Measurements from ENCODE around the gene ALDH3B2.
"Not testable (repeated sequence)": the region's sequence is repeated elsewhere in the genome, so short reads cannot be mapped to it uniquely, and the experiment has no call there.

Gene ALDH3B2

GRCh38 chr11:67662142-67662834 lies 12.1 kb downstream of the ALDH3B2 start:
- DNase-seq (ENCODE audit: low spot score), result no peak

- not testable (repeated sequence) for DNase-seq (ENCODE audit: low spot score)
Observed at GRCh38 chr11:67660752-67661151, 13.7 kb downstream of the ALDH3B2 start.

- DNase-seq (ENCODE audit: low spot score), result not testable (repeated sequence)
Observed at GRCh38 chr11:67659651-67660165, 14.7 kb downstream of the ALDH3B2 start.

DNA sequence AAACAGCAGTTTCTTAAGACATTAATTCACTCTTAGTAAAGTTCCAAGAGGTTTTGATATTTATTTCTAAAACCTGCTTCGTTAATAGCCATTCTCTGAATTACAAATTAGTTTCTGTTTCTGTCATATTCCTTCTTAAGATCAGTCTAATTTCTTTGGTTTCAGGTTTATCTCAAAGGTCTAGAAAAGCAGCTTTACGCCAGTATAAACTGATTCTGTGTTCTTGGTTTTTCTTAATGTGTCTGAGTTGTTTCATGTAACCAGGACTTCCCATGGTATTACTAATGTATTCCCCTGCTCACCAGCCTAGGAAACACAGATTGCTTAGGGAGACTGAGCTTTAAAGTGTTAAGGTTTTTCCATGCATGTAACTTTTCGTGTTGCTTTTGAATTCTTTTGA lies 17.1 kb downstream of the ALDH3B2 start:
- no peak for DNase-seq (ENCODE audit: low spot score)

DNA sequence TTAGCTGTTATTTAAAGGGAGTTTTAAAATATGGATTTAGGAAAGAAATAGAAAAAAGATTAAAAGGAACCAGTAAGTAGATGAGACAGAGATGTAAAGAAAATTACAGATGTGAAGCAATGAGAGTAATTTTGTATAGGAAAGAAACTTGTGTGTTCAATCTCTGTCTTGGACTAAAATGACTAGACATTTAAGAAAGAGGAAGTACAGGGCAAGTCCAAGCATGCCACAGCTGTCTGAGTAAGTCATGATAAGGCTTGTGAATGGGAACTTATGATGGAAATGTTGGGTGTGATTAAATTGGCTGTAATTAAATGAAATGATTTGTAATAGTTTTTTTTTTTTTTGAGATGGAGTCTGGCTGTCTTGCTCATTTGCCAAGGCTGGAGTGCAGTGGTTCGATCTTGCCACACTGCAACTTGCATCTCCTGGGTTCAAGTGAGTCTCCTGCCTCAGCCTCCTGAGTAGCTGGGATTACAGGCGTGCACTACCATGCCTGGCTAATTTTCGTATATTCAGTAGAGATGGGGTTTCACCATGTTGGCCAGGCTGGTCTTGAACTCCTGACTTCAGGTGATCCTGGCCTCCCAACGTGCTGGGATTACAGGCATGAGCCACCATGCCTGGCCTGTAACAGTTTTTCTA lies 18.0 kb downstream of the ALDH3B2 start:
- DNase-seq (ENCODE audit: low spot score), result no peak

DNA sequence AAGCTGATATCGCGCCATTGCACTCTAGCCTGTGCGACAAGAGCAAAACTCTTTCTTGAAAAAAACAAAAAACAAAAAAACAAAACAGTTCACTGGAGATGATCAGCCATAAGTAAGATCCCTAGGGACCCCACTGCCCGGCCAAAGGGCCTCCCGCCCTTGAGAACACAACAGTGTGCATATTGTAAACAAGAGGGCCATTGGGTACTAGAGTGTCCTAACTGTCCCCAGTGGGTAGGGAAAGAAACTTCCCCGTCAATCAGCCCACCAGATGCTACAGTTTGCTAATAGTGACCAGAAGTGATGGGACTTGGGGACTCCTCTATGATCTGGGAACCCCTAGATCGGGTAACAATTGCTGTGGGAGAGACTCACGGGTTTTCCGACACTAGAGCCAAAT lies 20.2 kb downstream of the ALDH3B2 start:
- DNase-seq (ENCODE audit: low spot score), result no peak

- DNase-seq (ENCODE audit: low spot score), result no peak
Observed at GRCh38 chr11:67652965-67653845, 21.2 kb downstream of the ALDH3B2 start.

- DNase-seq (ENCODE audit: low spot score), result no peak
Observed at GRCh38 chr11:67651976-67652781, 22.2 kb downstream of the ALDH3B2 start.

DNA sequence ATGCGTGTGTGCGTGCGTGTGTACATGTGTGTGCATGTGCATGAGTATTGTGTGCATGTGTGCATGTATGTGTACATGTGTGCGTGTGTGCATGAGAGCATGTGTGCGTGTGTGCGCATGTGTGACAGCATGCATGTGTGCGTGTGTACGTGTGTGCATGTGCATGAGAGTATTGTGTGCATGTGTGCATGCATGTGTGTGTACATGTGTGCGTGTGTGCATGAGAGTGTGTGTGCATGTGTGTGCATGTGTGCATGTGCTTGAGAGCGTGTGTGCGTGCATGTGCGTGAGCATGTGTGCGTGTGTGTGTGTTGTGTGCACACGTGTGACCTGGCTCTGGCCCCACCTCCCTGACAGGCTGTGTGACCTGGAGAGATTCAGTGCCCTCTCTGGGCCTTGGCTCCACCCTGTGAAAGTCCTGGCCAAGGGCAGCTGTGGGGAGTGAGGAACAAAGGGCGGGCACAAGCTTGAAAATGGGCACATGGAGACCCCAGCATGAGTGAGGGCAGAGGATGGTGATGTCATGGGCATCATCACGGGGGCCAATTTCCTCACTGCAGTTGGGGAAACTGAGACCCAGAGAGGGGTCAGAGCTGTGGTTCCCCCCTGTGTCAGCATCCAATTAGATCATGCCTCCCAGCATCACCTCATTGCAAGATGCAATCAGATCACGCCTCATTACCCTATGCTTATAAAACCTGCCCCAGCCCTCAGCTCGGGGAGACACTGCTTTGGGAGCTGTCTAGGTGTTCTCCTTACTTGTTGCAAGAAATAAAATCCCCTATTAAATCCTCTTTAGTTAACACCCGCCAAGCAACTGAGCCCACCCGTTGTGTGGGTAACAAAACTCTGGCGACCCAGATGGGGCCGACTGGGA lies 24.6 kb downstream of the ALDH3B2 start:
- no peak for DNase-seq (ENCODE audit: low spot score)

- DNase-seq (ENCODE audit: low spot score), result no peak
Observed at GRCh38 chr11:67648796-67649613, 25.4 kb downstream of the ALDH3B2 start.

DNA sequence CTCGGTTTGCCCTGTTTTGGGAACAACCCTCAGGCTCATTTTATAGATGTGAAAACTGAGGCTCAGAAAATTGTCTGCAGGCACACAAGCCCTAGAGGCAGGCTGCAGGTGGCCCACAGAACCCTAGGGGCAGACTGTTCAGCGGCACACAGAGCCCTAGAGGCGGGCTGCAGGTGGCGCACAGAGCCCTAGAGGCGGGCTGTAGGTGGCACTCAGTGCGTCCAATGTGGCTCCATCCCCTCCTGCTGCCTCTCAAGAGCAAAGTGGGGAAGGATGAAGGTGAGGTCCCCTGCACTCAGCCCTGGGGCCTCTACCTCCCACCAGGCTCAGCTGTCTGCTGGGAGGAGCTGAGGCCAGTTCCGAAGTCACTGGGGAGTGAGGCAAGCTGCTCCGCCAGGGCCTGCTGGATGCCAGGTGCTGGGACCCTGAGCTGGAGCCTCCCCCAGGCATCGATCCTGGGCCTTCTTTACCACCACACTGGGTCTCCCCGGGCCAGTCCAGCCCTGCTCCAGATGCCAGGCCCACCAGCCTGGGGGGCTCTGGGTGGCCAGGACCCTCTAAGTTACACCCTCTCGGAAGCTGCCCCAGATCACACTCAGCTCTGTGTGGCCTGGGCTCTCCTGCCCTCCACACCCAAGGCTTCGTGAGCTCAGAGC lies 26.2 kb downstream of the ALDH3B2 start:
- DNase-seq (ENCODE audit: low spot score), result no peak

DNA sequence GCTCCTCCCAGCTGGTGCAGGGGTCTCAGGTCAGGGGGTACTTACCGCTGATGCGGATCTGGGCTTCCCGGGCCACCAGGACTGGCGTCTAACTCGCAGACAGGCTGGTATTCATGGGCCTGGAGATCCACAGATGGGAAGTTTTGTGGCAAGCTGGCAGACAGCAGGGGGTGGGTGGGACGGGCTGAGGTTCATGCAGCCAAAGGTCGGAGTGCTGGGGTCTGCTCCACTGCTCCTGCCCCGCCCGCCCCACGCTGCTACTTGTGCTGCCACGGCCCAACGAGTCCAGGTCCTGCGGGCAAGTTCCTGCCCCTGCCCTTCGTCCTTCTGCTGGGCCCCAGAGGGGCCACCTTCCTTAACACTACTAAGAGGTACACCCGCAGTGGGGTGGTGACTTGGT lies 27.0 kb downstream of the ALDH3B2 start:
- no peak for DNase-seq (ENCODE audit: low spot score)

DNA sequence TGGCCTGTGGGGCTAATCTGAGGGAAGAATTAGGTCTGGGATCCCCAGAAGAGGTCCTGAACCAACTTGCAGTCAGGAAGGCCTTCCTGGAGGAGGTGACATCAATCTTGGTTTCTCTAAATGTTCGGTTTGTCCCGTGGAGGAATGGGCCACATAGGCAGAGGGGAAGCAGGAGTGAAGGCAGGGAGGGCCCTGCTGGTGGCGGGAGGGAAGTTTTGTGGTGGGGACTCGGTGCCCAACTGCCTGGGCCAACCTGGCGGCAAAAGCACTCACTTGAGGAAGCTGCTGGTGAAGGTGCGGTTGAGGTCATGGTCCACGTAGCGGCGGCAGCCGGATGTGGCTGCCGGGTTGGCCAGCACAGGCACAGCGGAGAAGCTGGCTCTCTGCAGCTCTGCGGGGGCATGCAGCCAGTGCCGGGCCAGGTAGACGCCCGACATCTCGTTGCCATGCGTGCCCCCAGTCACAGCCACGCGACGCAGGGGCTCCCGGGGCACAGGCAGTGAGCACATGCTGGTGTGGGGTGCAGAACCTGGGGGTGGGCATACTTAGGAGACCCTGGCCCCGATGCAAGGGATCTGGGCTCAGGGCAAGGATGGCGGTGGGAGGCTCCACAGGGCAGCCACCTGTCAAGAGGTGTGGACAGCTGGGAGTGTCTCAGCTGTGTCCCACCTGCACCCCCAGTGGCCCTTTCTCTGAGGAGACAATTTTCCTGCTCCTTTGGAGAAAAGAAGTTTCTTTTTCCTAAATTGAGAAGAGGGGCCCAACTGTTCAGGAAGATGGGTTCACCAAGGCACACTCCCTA lies 27.7 kb downstream of the ALDH3B2 start:
- DNase-seq (ENCODE audit: low spot score), result no peak

DNA sequence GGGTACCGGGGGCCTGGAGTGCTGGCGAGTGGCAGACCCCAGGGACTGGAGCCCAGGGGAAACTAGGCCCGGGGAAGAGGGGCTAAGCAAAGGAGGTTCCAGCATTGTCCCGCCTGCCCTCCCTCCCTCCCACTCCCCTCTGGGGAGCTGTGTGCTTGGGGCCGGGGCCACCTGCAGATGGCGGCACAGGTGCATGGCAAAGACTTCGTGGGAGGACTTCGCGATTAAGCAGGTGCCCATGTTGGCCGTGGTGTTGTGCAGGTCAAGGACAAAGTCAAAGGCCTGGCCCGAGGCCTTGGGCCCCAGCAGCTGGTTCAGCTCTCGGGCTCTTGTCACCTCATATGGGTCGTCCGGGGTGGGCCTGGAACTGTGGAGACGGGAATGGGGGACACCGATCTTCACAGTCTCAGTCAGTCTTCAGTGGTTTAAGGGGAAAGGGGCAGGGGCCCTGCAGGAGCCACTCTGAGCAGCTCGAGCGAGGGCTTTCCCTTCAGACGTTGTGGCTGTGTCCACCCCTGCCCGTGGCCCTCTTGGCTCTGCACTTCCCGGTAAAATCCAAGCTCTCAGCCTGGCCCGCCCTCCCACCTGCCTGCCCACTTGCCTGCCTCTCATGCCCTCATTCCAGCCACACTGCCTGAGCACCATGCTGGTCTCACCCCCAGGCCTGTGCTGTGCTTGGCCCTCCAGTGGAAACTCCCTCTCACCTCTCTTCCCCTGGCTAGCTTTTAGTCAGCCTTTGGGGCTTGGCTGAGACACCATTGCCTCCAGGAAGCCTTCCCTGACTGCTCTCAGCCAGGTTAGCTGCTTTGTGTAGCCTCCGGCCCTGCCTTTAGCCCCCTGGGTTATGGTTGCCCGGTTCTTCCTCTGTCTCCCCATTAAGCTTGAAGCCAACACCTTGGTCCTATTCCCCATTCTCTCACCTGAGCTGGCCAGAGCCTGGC lies 28.6 kb downstream of the ALDH3B2 start:
- DNase-seq (ENCODE audit: low spot score), result no peak

GRCh38 chr11:67644472-67645418 lies 29.7 kb downstream of the ALDH3B2 start:
- DNase-seq (ENCODE audit: low spot score), result no peak

DNA sequence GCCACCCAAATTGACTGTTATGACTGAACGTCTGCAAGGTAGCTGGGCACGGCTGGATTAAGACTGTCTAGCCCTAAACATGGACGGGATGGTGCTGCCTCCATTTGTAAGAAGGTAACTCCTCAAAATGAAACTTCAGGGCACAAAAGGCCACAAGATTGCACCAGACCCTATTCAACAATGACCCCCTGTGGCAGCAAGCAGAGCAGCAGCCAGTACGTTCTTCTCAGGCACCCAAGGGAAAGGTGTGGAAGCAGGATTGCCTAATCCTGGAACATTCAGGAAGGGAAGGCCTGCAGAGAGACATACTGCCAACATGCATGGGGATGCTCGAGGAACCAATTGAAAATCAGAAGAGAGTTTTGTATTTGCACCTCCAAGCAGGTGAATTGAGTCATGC lies 30.4 kb downstream of the ALDH3B2 start:
- DNase-seq (ENCODE audit: low spot score), result no peak
